ENCODE measurements around the gene XPNPEP1.
A peak's percentile ranks its signal among the peaks of the same experiment; 100 is the strongest.

XPNPEP1 gene

DNA sequence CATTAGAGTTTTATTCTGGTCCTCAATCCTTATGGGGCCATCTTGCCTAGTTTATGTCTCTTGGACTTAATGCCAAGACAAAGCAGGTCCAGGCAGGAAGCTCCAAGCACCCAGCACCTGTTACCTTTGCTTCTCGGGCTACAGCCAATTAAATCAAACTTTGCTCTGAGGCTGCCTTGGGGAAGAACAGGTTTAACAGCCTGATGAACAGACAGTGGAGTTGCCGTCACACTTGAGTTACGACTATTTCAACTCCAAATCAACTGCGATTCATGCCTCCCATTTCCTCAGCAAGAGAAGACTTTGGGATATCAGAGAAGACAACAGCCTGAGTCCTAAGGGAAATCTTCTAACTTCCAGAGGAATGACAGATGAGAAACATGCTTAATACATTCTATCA lies 62.2 kb downstream of the XPNPEP1 start:
- no peak for DNase-seq

- no peak for DNase-seq
Observed at GRCh38 chr10:109859221-109859620, 64.1 kb downstream of the XPNPEP1 start.

GRCh38 chr10:109855746-109856145 lies 67.6 kb downstream of the XPNPEP1 start:
- no peak for DNase-seq

GRCh38 chr10:109853921-109854320 lies 69.4 kb downstream of the XPNPEP1 start:
- no peak for DNase-seq

DNA sequence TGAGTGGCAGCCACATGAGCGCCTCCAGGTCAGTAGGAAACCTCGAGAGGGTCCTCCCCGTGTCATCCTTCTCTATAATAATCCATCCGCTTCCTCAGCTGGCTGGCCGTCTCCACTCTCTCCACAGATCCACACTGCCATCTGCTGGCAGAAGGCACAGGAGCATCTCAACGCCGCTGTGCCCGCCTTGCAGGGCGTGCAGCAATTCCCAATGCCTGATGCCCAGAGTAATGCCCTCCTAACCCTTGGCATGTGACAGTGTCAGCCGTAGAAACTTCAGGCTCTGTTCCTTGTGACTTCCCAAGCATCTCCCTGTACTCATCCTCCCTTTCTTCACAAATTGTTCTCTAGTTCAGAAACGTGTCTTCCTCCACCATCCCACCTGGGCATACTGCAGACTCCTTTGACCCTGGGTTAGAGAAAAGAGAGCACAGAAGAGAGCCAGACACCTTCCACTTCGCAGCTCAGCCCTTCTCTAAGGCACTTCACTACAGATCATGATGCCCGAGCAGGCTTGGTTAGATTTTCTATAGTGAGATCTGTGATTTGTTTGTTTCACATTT lies 70.8 kb downstream of the XPNPEP1 start:
- DNase-seq = peak; percentile 14

GRCh38 chr10:109851616-109852474 lies 71.5 kb downstream of the XPNPEP1 start:
- no peak for DNase-seq

DNA sequence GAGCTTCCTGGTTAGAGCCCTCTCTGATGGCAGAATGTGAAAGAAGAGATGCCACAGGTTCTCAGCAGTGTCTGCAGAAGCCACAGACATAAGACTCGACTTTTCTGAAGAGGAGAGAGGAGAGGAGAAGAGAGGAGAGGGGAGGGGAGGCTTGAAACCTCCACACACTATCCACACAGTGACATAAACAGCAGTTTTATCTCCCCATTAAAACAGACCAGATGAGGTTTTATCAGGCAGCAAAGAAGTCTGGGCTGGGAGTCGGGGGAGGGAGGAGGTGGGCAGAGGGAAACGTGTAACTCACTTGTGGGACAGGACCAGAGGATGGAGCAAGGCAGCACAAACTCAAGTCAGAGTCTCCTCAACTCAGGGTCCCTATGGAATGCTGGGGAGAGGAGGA lies 76.5 kb downstream of the XPNPEP1 start:
- no peak for DNase-seq

GRCh38 chr10:109845308-109845707 lies 78.0 kb downstream of the XPNPEP1 start:
- DNase-seq = no peak

DNA sequence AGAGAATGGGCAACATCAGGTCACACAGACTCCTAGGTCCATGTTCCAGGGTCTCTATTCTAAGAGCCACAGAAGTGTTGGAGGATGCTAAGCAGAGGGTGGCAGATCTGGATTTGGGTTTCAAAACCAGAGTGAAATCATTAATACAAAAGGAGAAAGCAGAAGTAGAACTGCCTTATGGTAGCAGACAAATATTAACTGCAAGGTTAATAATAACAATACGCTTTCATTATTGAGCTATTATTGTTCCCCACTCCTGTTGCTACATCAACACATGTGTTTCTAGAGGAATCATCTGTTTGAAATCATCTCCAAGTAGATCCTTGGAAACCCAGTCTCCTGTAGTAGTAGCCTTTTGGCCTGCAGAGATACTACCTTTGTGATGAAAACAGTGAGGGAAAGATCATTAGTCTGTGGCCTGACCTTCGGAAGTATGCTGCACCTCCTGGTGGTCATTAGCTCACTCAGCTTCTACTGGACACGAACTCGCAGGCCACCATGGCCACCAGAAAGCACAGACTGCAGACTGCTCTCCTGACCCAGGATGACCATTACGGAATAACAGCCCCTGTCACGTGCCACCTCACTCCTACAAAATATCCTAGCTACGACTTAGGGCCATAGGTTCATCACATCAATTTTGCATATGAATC lies 84.6 kb downstream of the XPNPEP1 start:
- no peak for DNase-seq

- no peak for DNase-seq
Observed at GRCh38 chr10:109837384-109837783, 85.9 kb downstream of the XPNPEP1 start.

- DNase-seq = no peak
Observed at GRCh38 chr10:109835257-109835656, 88.1 kb downstream of the XPNPEP1 start.

GRCh38 chr10:109831846-109832245 lies 91.5 kb downstream of the XPNPEP1 start:
- DNase-seq = no peak

DNA sequence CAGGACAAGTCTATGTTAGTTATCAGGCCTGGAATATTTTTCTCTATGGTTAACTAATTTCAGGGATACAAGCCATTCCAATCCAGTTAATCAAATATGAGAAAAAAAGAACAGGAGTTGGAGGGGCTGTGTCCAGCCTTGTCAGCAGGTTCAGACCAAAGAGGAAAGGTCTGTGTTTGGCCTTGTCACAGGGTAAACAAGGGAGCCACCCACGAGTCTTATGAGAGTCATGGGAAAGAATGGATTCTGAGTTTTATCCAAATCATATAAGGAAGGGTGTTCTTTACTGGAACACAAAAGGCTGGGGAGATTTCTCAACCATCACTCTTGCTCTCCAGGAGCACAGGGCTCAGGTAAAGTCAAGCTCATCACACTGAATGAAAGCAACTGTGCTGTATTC lies 99.1 kb downstream of the XPNPEP1 start:
- DNase-seq = no peak

DNA sequence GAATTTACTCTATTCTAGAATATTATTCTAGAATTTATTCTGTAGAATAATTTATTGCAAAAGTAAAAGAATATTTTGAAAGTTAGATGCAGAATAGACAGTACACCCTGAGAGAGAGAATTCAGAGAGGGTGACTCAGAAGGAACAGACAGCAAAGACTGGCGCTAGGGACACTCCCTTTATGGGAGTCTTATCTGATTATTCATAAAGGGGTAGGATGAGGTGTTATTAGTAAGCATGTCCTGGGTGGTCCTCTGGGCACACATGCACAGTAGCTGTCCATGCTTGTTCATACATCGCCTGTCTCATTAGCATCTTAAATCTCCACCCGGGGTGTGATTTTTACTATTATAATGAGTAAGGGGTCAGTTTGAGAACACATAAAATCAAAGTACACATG lies 100.1 kb downstream of the XPNPEP1 start:
- DNase-seq = no peak

- DNase-seq = no peak
Observed at GRCh38 chr10:109821672-109822071, 101.6 kb downstream of the XPNPEP1 start.

- DNase-seq = no peak
Observed at GRCh38 chr10:109820620-109821405, 102.5 kb downstream of the XPNPEP1 start.

DNA sequence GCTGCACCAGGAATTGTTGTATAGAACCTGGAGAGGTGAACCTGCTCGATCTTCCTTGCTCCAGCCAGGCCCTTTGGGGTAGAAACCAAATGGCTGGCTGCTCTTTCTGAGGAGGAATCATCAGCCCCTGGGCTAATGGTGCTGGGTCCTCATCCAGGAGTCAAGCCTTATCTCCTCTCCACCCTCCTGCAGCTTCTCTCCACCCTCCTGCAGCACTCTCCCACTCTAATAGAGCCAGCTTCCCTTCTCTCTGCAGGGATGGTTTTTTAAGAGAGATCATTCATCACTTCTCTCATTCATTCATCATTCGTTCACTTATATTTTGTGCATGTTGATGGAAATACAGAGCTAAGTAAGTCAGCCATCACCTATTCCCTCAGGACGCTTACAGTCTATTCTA lies 103.5 kb downstream of the XPNPEP1 start:
- DNase-seq = no peak

Measured in NCI-H2227 treated with DMSO at 0.1 percent for 48 hours (cell line).